Trophoblast cell (in vitro differentiated cells and primary cell): ENCODE results near the gene FOXK2.

Experiments
- DNase-seq, 2 donors: peaks; one replicate each; pipeline ENCODE4 v3.0.0-alpha.2; 2016
- H2AFZ ChIP-seq: 2 replicates; pipeline ENCODE4 v1.6.1; 2013; ENCODE audit warnings: low read length, moderate library complexity, mild to moderate bottlenecking; ENCODE audit not compliant: insufficient read depth, poor library complexity
- H2AK5ac ChIP-seq: 2 replicates; pipeline ENCODE4 v1.6.1; 2013; ENCODE audit warnings: mild to moderate bottlenecking, low read length
- H2BK120ac ChIP-seq: 2 replicates; pipeline ENCODE4 v1.6.1; 2013; ENCODE audit warnings: low read length, mild to moderate bottlenecking, moderate library complexity; ENCODE audit not compliant: insufficient read depth, poor library complexity
- H2BK12ac ChIP-seq: 2 replicates; pipeline ENCODE4 v1.6.1; 2013; ENCODE audit warnings: mild to moderate bottlenecking, low read length, moderate library complexity
- H2BK5ac ChIP-seq: 2 replicates; pipeline ENCODE4 v1.6.1; 2013; ENCODE audit warnings: low read length, low read depth, moderate library complexity, mild to moderate bottlenecking; ENCODE audit not compliant: poor library complexity
- H3K14ac ChIP-seq: 2 replicates; pipeline ENCODE4 v1.6.1; 2013; ENCODE audit warnings: mild to moderate bottlenecking, low read length
- H3K18ac ChIP-seq: 2 replicates; pipeline ENCODE4 v1.6.1; 2013; ENCODE audit warnings: mild to moderate bottlenecking, low read length
- H3K23ac ChIP-seq: 2 replicates; pipeline ENCODE4 v1.6.1; 2013; ENCODE audit warnings: low read length
- H3K27ac ChIP-seq: 2 replicates; pipeline ENCODE4 v1.5.1; 2013; ENCODE audit warnings: low read depth, mild to moderate bottlenecking, inconsistent platforms, low read length, moderate library complexity
- H3K27me3 ChIP-seq: 2 replicates; pipeline ENCODE4 v1.6.1; 2013; ENCODE audit warnings: inconsistent platforms, mild to moderate bottlenecking, low read length, moderate library complexity; ENCODE audit not compliant: insufficient read depth
- H3K36me3 ChIP-seq, 2 experiments: 1 replicate in 1 of 2; 2 replicates in 1 of 2; pipeline ENCODE4 v1.6.1; 2013; ENCODE audit warnings: low read length in 2 of 2, mild to moderate bottlenecking in 2 of 2, moderate library complexity in 1 of 2; ENCODE audit not compliant: insufficient read depth in 2 of 2, control insufficient read depth in 1 of 2
- H3K4ac ChIP-seq: 2 replicates; pipeline ENCODE4 v1.6.1; 2013; ENCODE audit warnings: low read depth, mild to moderate bottlenecking, low read length, moderate library complexity
- H3K4me1 ChIP-seq, 2 experiments: 1 replicate in 1 of 2; 2 replicates in 1 of 2; pipeline ENCODE4 v1.6.1; 2013; ENCODE audit warnings: low read length in 2 of 2, mild to moderate bottlenecking in 2 of 2, moderate library complexity in 1 of 2; ENCODE audit not compliant: insufficient read depth in 2 of 2, control insufficient read depth in 1 of 2
- H3K4me2 ChIP-seq: 2 replicates; pipeline ENCODE4 v1.6.1; 2013; ENCODE audit warnings: inconsistent platforms, mild to moderate bottlenecking, low read length, moderate library complexity
- H3K4me3 ChIP-seq: 2 replicates; pipeline ENCODE4 v1.5.1; 2013; ENCODE audit warnings: mild to moderate bottlenecking, low read depth, low read length, inconsistent platforms
- H3K79me1 ChIP-seq: one replicate; pipeline ENCODE4 v1.6.1; 2013; ENCODE audit warnings: low read length
- H3K79me2 ChIP-seq: 2 replicates; pipeline ENCODE4 v1.6.1; 2013; ENCODE audit warnings: low read length, mild to moderate bottlenecking; ENCODE audit not compliant: control insufficient read depth, insufficient read depth, poor library complexity
- H3K9ac ChIP-seq: 2 replicates; pipeline ENCODE4 v1.6.1; 2013; ENCODE audit warnings: mild to moderate bottlenecking, low read length
- H3K9me3 ChIP-seq: 2 replicates; pipeline ENCODE4 v1.6.1; 2013; ENCODE audit warnings: low read depth, mild to moderate bottlenecking, control low read depth, inconsistent platforms, low read length; ENCODE audit not compliant: insufficient read depth
- H4K12ac ChIP-seq: 2 replicates; pipeline ENCODE4 v1.6.1; 2013; ENCODE audit warnings: low read depth, mild to moderate bottlenecking, low read length, moderate library complexity
- H4K8ac ChIP-seq: 2 replicates; pipeline ENCODE4 v1.6.1; 2013; ENCODE audit warnings: low read depth, mild to moderate bottlenecking, low read length, moderate library complexity
- H4K91ac ChIP-seq: one replicate; pipeline ENCODE4 v1.6.1; 2013; ENCODE audit warnings: low read depth, mild to moderate bottlenecking, low read length, moderate library complexity
- WGBS: extraction: QIAGEN DNeasy Blood & Tissue Kit; methylation state at CpG from one replicate; pipeline ENCODE4 v1.1.7; 2013; ENCODE audit warnings: missing lambda C conversion rate; ENCODE audit not compliant: insufficient read length, insufficient coverage; ENCODE audit errors: extremely low coverage; 5-methylcytosine and 5-hydroxymethylcytosine counted together

The FOXK2 gene

DNA sequence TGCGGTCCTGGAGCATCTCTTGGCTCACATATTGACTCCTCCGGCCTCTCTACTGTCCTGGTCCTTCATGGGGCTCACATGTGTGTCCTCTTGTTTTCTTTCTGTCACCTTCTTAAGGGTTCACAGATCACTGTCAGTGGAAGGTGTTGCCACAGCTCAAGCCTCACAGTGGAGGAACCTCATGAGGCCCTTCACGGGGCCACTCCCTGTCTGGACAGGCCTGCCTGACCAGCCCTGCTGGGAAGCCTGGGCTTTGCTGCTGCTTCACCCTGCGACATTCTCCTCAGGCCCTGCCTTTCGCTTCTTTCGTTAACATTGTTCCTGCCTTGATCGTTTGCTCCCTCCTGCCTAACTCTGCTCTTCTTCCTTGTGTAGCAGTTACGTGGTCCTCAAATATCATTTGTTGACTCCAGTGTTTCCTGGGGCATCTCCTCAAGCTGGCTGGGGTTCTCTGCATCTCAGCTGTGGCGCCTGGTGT is 72.8 kb downstream of the FOXK2 start:
- Histone ChIP-seq H3K27me3 (no peaks in the 10 kb centered on the region), H2AFZ (no peak overlapping the region), H2AK5ac (peak overlapping the region; percentile 10)

GRCh38 chr17:82592767-82593589 is 73.4 kb downstream of the FOXK2 start:
- Histone ChIP-seq H3K4me1 (peaks cover 19 to 36% of the 10 kb centered on the region in 2 experiments), H2BK5ac (peak overlapping the region; percentile 43), H3K9me3 (no peaks in the 10 kb centered on the region), H2BK120ac (peak overlapping the region; percentile 6), H4K12ac (peak overlapping the region; percentile 61), H3K27ac (peak overlapping the region; percentile 74), H4K8ac (peak overlapping the region; percentile 78), H2AK5ac (peak overlapping the region; percentile 10), H2AFZ (peak overlapping the region; percentile 13), H3K27me3 (no peaks in the 10 kb centered on the region), H3K23ac (no peak overlapping the region), H3K79me1 (peaks cover 9% of the 10 kb centered on the region), H3K18ac (peak overlapping the region; percentile 52), H3K4ac (peak overlapping the region; percentile 65), H3K4me2 (peak overlapping the region; percentile 53), H3K36me3 (peaks cover 42 to 43% of the 10 kb centered on the region in 2 experiments), H2BK12ac (peak overlapping the region; percentile 27), H3K4me3 (peak overlapping the region; percentile 38), H4K91ac (peak overlapping the region; percentile 75), H3K9ac (peak overlapping the region; percentile 37), H3K14ac (peak overlapping the region; percentile 74), H3K79me2 (peaks cover 2% of the 10 kb centered on the region)
- DNase-seq: peak; percentile 38 to 75
- no CpG with 5 or more reads among the region's 29 CpGs for WGBS

More for the DNA sequence above, 72.8 kb downstream of the FOXK2 start:
- H4K91ac ChIP-seq: peak overlapping the region; percentile 75
- H3K14ac ChIP-seq: peak overlapping the region; percentile 45
- no peak overlapping the region for H3K4me3 ChIP-seq
- peak overlapping the region; percentile 38 for H2BK5ac ChIP-seq
- peak overlapping the region; percentile 27 for H2BK12ac ChIP-seq
- peaks cover 9% of the 10 kb centered on the region for H3K79me1 ChIP-seq
- peak overlapping the region; percentile 65 for H3K4ac ChIP-seq
- H3K9ac ChIP-seq: no peak overlapping the region
- peak overlapping the region; percentile 78 for H4K8ac ChIP-seq
- H3K23ac ChIP-seq: no peak overlapping the region
- peaks cover 2% of the 10 kb centered on the region for H3K9me3 ChIP-seq
- peaks cover 19 to 36% of the 10 kb centered on the region in 2 experiments for H3K4me1 ChIP-seq
- H3K4me2 ChIP-seq: no peak overlapping the region
- H3K79me2 ChIP-seq: peaks cover 2% of the 10 kb centered on the region
- peaks cover 46 to 47% of the 10 kb centered on the region in 2 experiments for H3K36me3 ChIP-seq
- peak overlapping the region; percentile 74 for H3K27ac ChIP-seq
- H3K18ac ChIP-seq: peak overlapping the region; percentile 47
- no CpG with 5 or more reads among the region's 9 CpGs for WGBS
- H4K12ac ChIP-seq: no peak overlapping the region
- peak overlapping the region; percentile 6 for H2BK120ac ChIP-seq
- DNase-seq: peak; percentile 61 to 73

DNA sequence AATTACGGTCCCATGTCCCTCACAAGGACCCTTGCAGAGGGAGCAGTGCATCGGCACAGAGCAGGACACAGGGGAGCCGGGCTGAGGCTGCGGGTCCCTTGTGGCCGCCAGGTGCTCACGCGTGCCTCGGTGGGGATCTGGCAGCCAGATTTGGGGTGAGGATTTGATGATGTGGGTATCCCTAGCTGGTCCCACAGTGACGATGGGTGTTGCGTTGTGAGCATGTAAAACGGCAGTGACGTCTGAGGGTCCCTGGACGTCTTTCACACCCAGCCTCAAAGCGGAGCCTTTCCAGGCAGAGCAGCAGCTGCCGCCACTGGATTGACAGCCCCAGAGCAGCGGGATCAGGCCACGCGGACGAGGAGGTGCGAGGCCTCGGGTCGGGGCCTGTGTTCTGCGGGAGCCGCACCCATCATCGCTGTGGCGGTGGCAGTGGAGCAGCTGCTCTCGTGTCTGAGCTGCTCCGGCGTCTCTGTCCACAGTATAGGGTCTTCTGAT is 74.1 kb downstream of the FOXK2 start:
- H4K12ac ChIP-seq: peak overlapping the region; percentile 61

GRCh38 chr17:82594571-82594970 is 75.0 kb downstream of the FOXK2 start:
- Histone ChIP-seq H2AK5ac (no peak overlapping the region), H3K27me3 (no peaks in the 10 kb centered on the region), H3K9me3 (no peaks in the 10 kb centered on the region), H3K4ac (no peak overlapping the region), H3K79me1 (peaks cover 9% of the 10 kb centered on the region), H3K4me3 (no peak overlapping the region), H3K27ac (no peak overlapping the region), H3K9ac (no peak overlapping the region), H3K18ac (no peak overlapping the region), H3K4me2 (no peak overlapping the region), H2AFZ (no peak overlapping the region), H4K91ac (no peak overlapping the region), H2BK5ac (no peak overlapping the region), H3K14ac (no peak overlapping the region), H3K23ac (no peak overlapping the region), H2BK120ac (no peak overlapping the region), H3K36me3 (peaks cover 46 to 50% of the 10 kb centered on the region in 2 experiments), H4K12ac (no peak overlapping the region), H2BK12ac (no peak overlapping the region), H3K79me2 (peaks cover 2% of the 10 kb centered on the region), H3K4me1 (peaks cover 19 to 32% of the 10 kb centered on the region in 2 experiments), H4K8ac (no peak overlapping the region)
- no CpG with 5 or more reads among the region's 11 CpGs for whole genome bisulfite sequencing
- DNase-seq: no peak

More for the DNA sequence above, 74.1 kb downstream of the FOXK2 start:
- H3K79me1 ChIP-seq: peaks cover 9% of the 10 kb centered on the region
- no peaks in the 10 kb centered on the region for H3K27me3 ChIP-seq
- H3K23ac ChIP-seq: no peak overlapping the region
- H3K9ac ChIP-seq: peak overlapping the region; percentile 37
- peak overlapping the region; percentile 53 for H3K4me2 ChIP-seq
- peak overlapping the region; percentile 43 for H2BK5ac ChIP-seq
- H3K36me3 ChIP-seq: peaks cover 42 to 44% of the 10 kb centered on the region in 2 experiments
- peak overlapping the region; percentile 49 for H3K27ac ChIP-seq
- no peaks in the 10 kb centered on the region for H3K9me3 ChIP-seq
- H2AK5ac ChIP-seq: peak overlapping the region; percentile 5
- H3K4ac ChIP-seq: peak overlapping the region; percentile 41
- H3K14ac ChIP-seq: peak overlapping the region; percentile 74
- H3K4me3 ChIP-seq: peak overlapping the region; percentile 38
- no peak overlapping the region for H2BK12ac ChIP-seq
- peak overlapping the region; percentile 13 for H2AFZ ChIP-seq
- DNase-seq: no peak
- WGBS: no CpG with 5 or more reads among the region's 29 CpGs
- peaks cover 2% of the 10 kb centered on the region for H3K79me2 ChIP-seq
- H3K4me1 ChIP-seq: peaks cover 19 to 33% of the 10 kb centered on the region in 2 experiments
- H3K18ac ChIP-seq: peak overlapping the region; percentile 52
- no peak overlapping the region for H2BK120ac ChIP-seq
- peak overlapping the region; percentile 31 for H4K8ac ChIP-seq
- peak overlapping the region; percentile 52 for H4K91ac ChIP-seq
